Measurements from ENCODE around the gene FHOD3. TPM values are rescaled to one million over a fixed set of nuclear protein-coding genes. Genes with fewer than 3 reads are reported as not detected.

FHOD3 gene
- total and polyA plus RNA-seq, 9 of the 15 experiments (the other 6 are each of a cell fraction or from before 2014, with no cell fraction given), result 0.11 TPM; not detected in 8

- POLR2A ChIA-PET, result interaction anchor here (0.9 kb wide), 1 partner anchor 8 kb away, joined by 3 read pairs; no protein-coding TSS in a partner anchor
- Histone ChIP-seq H3K9me3 (replicated peaks; ENCODE audit: control insufficient read depth, insufficient read depth, low read depth, low read length) (no peaks in the 10 kb centered on the region), H3K9ac (ENCODE audit: insufficient read depth in 1 of 2, low read depth in 2 of 2, low read length in 2 of 2) (no peak overlapping the region), H3K27me3 (ENCODE audit: control insufficient read depth in 2 of 2, insufficient read depth in 2 of 2, low read length in 2 of 2) (peaks cover 2 to 4% of the 10 kb centered on the region in 2 experiments; a peak in 3 of 5 replicates), H3K4me3 (no peak overlapping the region), H3K4me2 (ENCODE audit: insufficient read depth, low read length) (no peak overlapping the region), H3K79me2 (ENCODE audit: control insufficient read depth, insufficient read depth, low read length) (no peaks in the 10 kb centered on the region), H3K27ac (ENCODE audit: extremely low read depth, low read depth, low read length) (no peak overlapping the region), H3K9me1 (ENCODE audit: control insufficient read depth, insufficient read depth, low read length) (no peaks in the 10 kb centered on the region), H3K4me1 (replicated peaks in 1 of 2; ENCODE audit: control insufficient read depth in 2 of 2, insufficient read depth in 2 of 2, low read length in 2 of 2) (no peaks in the 10 kb centered on the region), H2AFZ (ENCODE audit: low read depth, low read length) (no peak overlapping the region), H3K36me3 (ENCODE audit: control insufficient read depth, insufficient read depth, low read length) (no peaks in the 10 kb centered on the region), H4K20me1 (replicated peaks; ENCODE audit: control insufficient read depth, insufficient read depth, low read length) (no peaks in the 10 kb centered on the region)
- no peak for FAIRE-seq
- CTCF ChIA-PET (ENCODE audit: low intra/inter-chr PET ratio), result no interaction called here
- no peak for TF ChIP-seq ETV6 (IDR thresholded peaks at IDR 0.05; ENCODE audit: borderline replicate concordance in 1 of 2, low read depth in 2 of 2, low read length in 1 of 2)
- no peak for TF ChIP-seq ETV6 (CRISPR knock-in tag; IDR thresholded peaks at IDR 0.05; ENCODE audit: borderline replicate concordance)
- no peak for TF ChIP-seq FOXA1 (IDR thresholded peaks at IDR 0.05; ENCODE audit: borderline replicate concordance)
- intact Hi-C loops (cut with micrococcal nuclease), result no loop called here
- no peak for DNase-seq (ENCODE audit: extremely low read depth in 1 of 4, low spot score in 3 of 4)
- WGBS (ENCODE audit: insufficient coverage, low coverage, missing lambda C conversion rate), result 7% methylated on average over 5 of the region's 5 CpGs
- in situ Hi-C loops (cut with MboI), result no loop called here
- BruUV-seq (replicated peaks), result no TSS peak
- no peak; the same call in 2 of the 3 replicates for ATAC-seq
Observed at GRCh38 chr18:36511791-36512352, 214.4 kb downstream of the FHOD3 start.

- no peaks in the 10 kb centered on the region for H4K20me1 ChIP-seq (replicated peaks; ENCODE audit: control insufficient read depth, insufficient read depth, low read length)
- no peaks in the 10 kb centered on the region for H3K9me3 ChIP-seq (replicated peaks; ENCODE audit: control insufficient read depth, insufficient read depth, low read depth, low read length)
- H3K36me3 ChIP-seq (ENCODE audit: control insufficient read depth, insufficient read depth, low read length), result no peaks in the 10 kb centered on the region
- no peak for DNase-seq (ENCODE audit: extremely low read depth in 1 of 4, low spot score in 3 of 4)
- no peak overlapping the region for H3K27ac ChIP-seq (ENCODE audit: extremely low read depth, low read depth, low read length)
- no peaks in the 10 kb centered on the region for H3K9me1 ChIP-seq (ENCODE audit: control insufficient read depth, insufficient read depth, low read length)
- H3K79me2 ChIP-seq (ENCODE audit: control insufficient read depth, insufficient read depth, low read length), result no peaks in the 10 kb centered on the region
- H3K27me3 ChIP-seq (ENCODE audit: control insufficient read depth in 2 of 2, insufficient read depth in 2 of 2, low read length in 2 of 2), result peaks cover 2 to 4% of the 10 kb centered on the region in 2 experiments; a peak in 4 of 5 replicates
- FAIRE-seq, result peak; percentile 26
- CTCF ChIA-PET (ENCODE audit: low intra/inter-chr PET ratio), result no interaction called here
- no peak overlapping the region for H3K4me3 ChIP-seq
- H3K9ac ChIP-seq (ENCODE audit: insufficient read depth in 1 of 2, low read depth in 2 of 2, low read length in 2 of 2), result no peak overlapping the region
- 0 out of 3 replicates have a peak, but pooled peaks have one; percentile 13 for ATAC-seq
- in situ Hi-C loops (cut with MboI) (no loop called here), intact Hi-C loops (cut with micrococcal nuclease) (no loop called here)
- POLR2A ChIA-PET, result no interaction called here
- no peaks in the 10 kb centered on the region for H3K4me1 ChIP-seq (replicated peaks in 1 of 2; ENCODE audit: control insufficient read depth in 2 of 2, insufficient read depth in 2 of 2, low read length in 2 of 2)
- WGBS (ENCODE audit: insufficient coverage, low coverage, missing lambda C conversion rate), result 0% methylated on average over 5 of the region's 5 CpGs
- H3K4me2 ChIP-seq (ENCODE audit: insufficient read depth, low read length), result no peak overlapping the region
- BruUV-seq (replicated peaks), result no TSS peak
- H2AFZ ChIP-seq (ENCODE audit: low read depth, low read length), result no peak overlapping the region
- TF ChIP-seq MECOM (CRISPR knock-in tag; IDR thresholded peaks at IDR 0.05) (no peak), RAD21 (CRISPR knock-in tag; conservative IDR thresholded peaks at IDR 0.05 in 1 of 2, IDR thresholded peaks at IDR 0.05 in 1 of 2) (no peak), ZNF551 (CRISPR knock-in tag; IDR thresholded peaks at IDR 0.05) (no peak), ZNF561 (CRISPR knock-in tag; conservative IDR thresholded peaks at IDR 0.05) (no peak), KLF10 (CRISPR knock-in tag; IDR thresholded peaks at IDR 0.05) (no peak), SETDB1 (IDR thresholded peaks at IDR 0.05; ENCODE audit: low read length) (no peak), MEF2D (tag; conservative IDR thresholded peaks at IDR 0.05; ENCODE audit: low read depth) (no peak), ZNF764 (CRISPR knock-in tag; IDR thresholded peaks at IDR 0.05; ENCODE audit: low read depth) (no peak)
- TF ChIP-seq, protein P1, sequence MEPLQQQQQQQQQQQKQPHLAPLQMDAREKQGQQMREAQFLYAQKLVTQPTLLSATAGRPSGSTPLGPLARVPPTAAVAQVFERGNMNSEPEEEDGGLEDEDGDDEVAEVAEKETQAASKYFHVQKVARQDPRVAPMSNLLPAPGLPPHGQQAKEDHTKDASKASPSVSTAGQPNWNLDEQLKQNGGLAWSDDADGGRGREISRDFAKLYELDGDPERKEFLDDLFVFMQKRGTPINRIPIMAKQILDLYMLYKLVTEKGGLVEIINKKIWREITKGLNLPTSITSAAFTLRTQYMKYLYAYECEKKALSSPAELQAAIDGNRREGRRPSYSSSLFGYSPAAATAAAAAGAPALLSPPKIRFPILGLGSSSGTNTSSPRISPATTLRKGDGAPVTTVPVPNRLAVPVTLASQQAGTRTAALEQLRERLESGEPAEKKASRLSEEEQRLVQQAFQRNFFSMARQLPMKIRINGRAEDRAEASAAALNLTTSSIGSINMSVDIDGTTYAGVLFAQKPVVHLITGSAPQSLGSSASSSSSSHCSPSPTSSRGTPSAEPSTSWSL (CRISPR knock-in tag; IDR thresholded peaks at IDR 0.05; ENCODE audit: borderline replicate concordance), result no peak
- TF ChIP-seq, protein P2, sequence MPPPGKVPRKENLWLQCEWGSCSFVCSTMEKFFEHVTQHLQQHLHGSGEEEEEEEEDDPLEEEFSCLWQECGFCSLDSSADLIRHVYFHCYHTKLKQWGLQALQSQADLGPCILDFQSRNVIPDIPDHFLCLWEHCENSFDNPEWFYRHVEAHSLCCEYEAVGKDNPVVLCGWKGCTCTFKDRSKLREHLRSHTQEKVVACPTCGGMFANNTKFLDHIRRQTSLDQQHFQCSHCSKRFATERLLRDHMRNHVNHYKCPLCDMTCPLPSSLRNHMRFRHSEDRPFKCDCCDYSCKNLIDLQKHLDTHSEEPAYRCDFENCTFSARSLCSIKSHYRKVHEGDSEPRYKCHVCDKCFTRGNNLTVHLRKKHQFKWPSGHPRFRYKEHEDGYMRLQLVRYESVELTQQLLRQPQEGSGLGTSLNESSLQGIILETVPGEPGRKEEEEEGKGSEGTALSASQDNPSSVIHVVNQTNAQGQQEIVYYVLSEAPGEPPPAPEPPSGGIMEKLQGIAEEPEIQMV (tag; conservative IDR thresholded peaks at IDR 0.05; ENCODE audit: low read depth), result no peak
Observed at GRCh38 chr18:36513556-36513955, 216.0 kb downstream of the FHOD3 start.

All from K562 (cell line).